Neural cell (in vitro differentiated cells): ENCODE results near the gene CBLB. TPM values are rescaled to one million over a fixed set of nuclear protein-coding genes. Genes with fewer than 3 reads are reported as not detected.

Source experiments
- H2AFZ ChIP-seq: fragments of 200-600, 300-800 bp; sonication (generic), shearing (Covaris generic); 2 replicates; pipeline ENCODE4 v1.6.0; 2014; ENCODE audit warnings: low read depth, mild to moderate bottlenecking, antibody characterized with exemption, low read length, moderate library complexity
- H3F3A ChIP-seq: fragments of 200-600 bp; shearing (Covaris generic); 2 replicates; pipeline ENCODE4 v1.6.1; 2016; ENCODE audit warnings: mild to moderate bottlenecking, moderate library complexity, mixed read lengths, antibody characterized with exemption, low read length; ENCODE audit not compliant: insufficient read depth, poor library complexity, severe bottlenecking
- H3K27ac ChIP-seq: fragments of 200-600, 300-800 bp; sonication (generic), shearing (Covaris generic); 2 replicates; pipeline ENCODE4 v1.5.1; 2014; ENCODE audit warnings: mild to moderate bottlenecking, low read length, moderate library complexity
- H3K27me3 ChIP-seq: fragments of 300-800, 200-600 bp; sonication (generic), shearing (Covaris generic); 2 replicates; pipeline ENCODE4 v1.6.0; 2014; ENCODE audit warnings: mild to moderate bottlenecking, low read depth, low read length, moderate library complexity; ENCODE audit not compliant: insufficient read depth
- H3K36me3 ChIP-seq: fragments of 300-800, 200-600 bp; sonication (generic), shearing (Covaris generic); 2 replicates; pipeline ENCODE4 v1.5.1; 2014; ENCODE audit warnings: mild to moderate bottlenecking, antibody characterized with exemption, low read length, moderate library complexity; ENCODE audit not compliant: insufficient read depth
- H3K4me2 ChIP-seq: fragments of 300-800, 200-600 bp; sonication (generic), shearing (Covaris generic); 2 replicates; pipeline ENCODE4 v1.6.0; 2014; ENCODE audit warnings: mild to moderate bottlenecking, low read length
- H3K4me3 ChIP-seq: fragments of 300-800, 200-600 bp; sonication (generic), shearing (Covaris generic); 2 replicates; pipeline ENCODE4 v1.5.1; 2014; ENCODE audit warnings: mild to moderate bottlenecking, low read length, moderate library complexity
- H3K79me2 ChIP-seq: fragments of 200-600 bp; shearing (Covaris generic); replicated peaks from 2 replicates; pipeline ENCODE4 v1.6.0; 2014; ENCODE audit warnings: mild to moderate bottlenecking, low read length, moderate library complexity; ENCODE audit not compliant: insufficient read depth
- H3K9ac ChIP-seq: fragments of 300-800, 200-600 bp; sonication (generic), shearing (Covaris generic); 2 replicates; pipeline ENCODE4 v1.6.1; 2016; ENCODE audit warnings: mild to moderate bottlenecking, low read length, mixed read lengths
- H3K9me2 ChIP-seq: fragments of 200-600 bp; shearing (Covaris generic); 2 replicates; pipeline ENCODE4 v1.6.1; 2016; ENCODE audit warnings: mild to moderate bottlenecking, low read length, mixed read lengths; ENCODE audit not compliant: insufficient read depth
- H3K9me3 ChIP-seq: fragments of 200-600, 300-800 bp; sonication (generic), shearing (Covaris generic); 2 replicates; pipeline ENCODE4 v1.6.1; 2016; ENCODE audit warnings: mild to moderate bottlenecking, mixed run types, low read length, moderate library complexity, mixed read lengths
- H4K20me1 ChIP-seq: fragments of 200-600 bp; shearing (Covaris generic); 2 replicates; pipeline ENCODE4 v1.6.1; 2016; ENCODE audit warnings: mild to moderate bottlenecking, mixed run types; ENCODE audit not compliant: insufficient read depth
- CTCF ChIP-seq: fragments of 450-650 bp; IDR thresholded peaks from 2 replicates; pipeline ENCODE4 v1.5.1; 2014; ENCODE audit warnings: antibody characterized with exemption, mild to moderate bottlenecking, moderate library complexity; ENCODE audit not compliant: poor library complexity, severe bottlenecking
- EP300 ChIP-seq: fragments of 450-650 bp; conservative IDR thresholded peaks from 2 replicates; pipeline ENCODE4 v1.6.1; 2014; ENCODE audit warnings: antibody characterized with exemption, mild to moderate bottlenecking, moderate library complexity; ENCODE audit not compliant: poor library complexity, severe bottlenecking
- EZH2 ChIP-seq: fragments of 200-600, 300-800 bp; shearing (Covaris generic), sonication (generic); IDR thresholded peaks from 2 replicates; pipeline ENCODE4 v1.6.1; 2014; ENCODE audit warnings: antibody characterized with exemption, low read length, borderline replicate concordance, mild to moderate bottlenecking; ENCODE audit not compliant: insufficient read depth, poor library complexity, severe bottlenecking
- MXI1 ChIP-seq: fragments of 450-650 bp; conservative IDR thresholded peaks from 2 replicates; pipeline ENCODE4 v1.6.1; 2014; ENCODE audit warnings: antibody characterized with exemption, mild to moderate bottlenecking; ENCODE audit not compliant: poor library complexity, severe bottlenecking
- POLR2AphosphoS5 ChIP-seq: IDR thresholded peaks from 2 replicates; pipeline ENCODE4 v1.6.1; 2012
- RAD21 ChIP-seq: fragments of 450-650 bp; conservative IDR thresholded peaks from 2 replicates; pipeline ENCODE4 v1.6.1; 2014; ENCODE audit warnings: antibody characterized with exemption, mild to moderate bottlenecking, moderate library complexity
- SMC3 ChIP-seq: fragments of 450-650 bp; conservative IDR thresholded peaks from 2 replicates; pipeline ENCODE4 v1.6.1; 2014; ENCODE audit warnings: antibody characterized with exemption, mild to moderate bottlenecking, moderate library complexity; ENCODE audit not compliant: poor library complexity
- TAF1 ChIP-seq: IDR thresholded peaks from 2 replicates; pipeline ENCODE4 v1.6.1; 2012; ENCODE audit warnings: low read depth
- polyA plus RNA-seq: library from polyadenylated mRNA; depleted of rRNA; stranded (reverse); fragments of >200 nt; gene quantifications from 2 replicates; pipeline ENCODE4 v1.2.3, GENCODE V29; 2014
- TF ChIP-seq, protein P1 (sequence below): IDR thresholded peaks from 2 replicates; pipeline ENCODE4 v1.6.1; 2012; ENCODE audit warnings: borderline replicate concordance

Gene CBLB
- polyA plus RNA-seq, 1 donor from 2014 or later: 36.4 TPM

DNA sequence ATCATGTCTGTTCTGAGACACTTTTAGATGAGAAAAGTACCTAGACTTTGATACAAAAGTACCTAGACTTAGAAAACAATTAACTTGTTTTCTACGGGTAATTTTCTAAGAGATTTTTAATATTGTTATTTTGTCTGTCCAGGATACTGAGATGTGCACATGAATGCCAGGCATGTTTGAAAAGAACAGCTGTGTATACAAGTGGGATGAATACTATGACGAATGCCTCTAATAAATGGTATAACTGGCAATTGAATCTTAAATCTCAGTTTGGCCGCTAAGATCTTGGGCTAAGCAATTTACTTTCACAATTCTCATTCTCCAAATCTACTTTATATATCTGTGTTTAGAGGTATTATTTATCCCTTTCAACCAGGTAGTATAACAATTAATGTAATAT lies 207.4 kb downstream of the CBLB start:
- peaks cover 10% of the 10 kb centered on the region for H3K36me3 ChIP-seq
- no peaks in the 10 kb centered on the region for H3K27me3 ChIP-seq
- no peaks in the 10 kb centered on the region for H3F3A ChIP-seq
- no peak overlapping the region for H2AFZ ChIP-seq
- H3K9me3 ChIP-seq: no peaks in the 10 kb centered on the region
- H3K9me2 ChIP-seq: no peaks in the 10 kb centered on the region
- H3K4me3 ChIP-seq: no peak overlapping the region
- H3K9ac ChIP-seq: no peak overlapping the region
- H3K27ac ChIP-seq: no peak overlapping the region
- H3K4me2 ChIP-seq: no peak overlapping the region
- TF ChIP-seq RAD21: no peak
- TF ChIP-seq CTCF: no peak
- TF ChIP-seq EP300: no peak
- no peaks in the 10 kb centered on the region for H4K20me1 ChIP-seq
- peaks cover 3% of the 10 kb centered on the region for H3K79me2 ChIP-seq

DNA sequence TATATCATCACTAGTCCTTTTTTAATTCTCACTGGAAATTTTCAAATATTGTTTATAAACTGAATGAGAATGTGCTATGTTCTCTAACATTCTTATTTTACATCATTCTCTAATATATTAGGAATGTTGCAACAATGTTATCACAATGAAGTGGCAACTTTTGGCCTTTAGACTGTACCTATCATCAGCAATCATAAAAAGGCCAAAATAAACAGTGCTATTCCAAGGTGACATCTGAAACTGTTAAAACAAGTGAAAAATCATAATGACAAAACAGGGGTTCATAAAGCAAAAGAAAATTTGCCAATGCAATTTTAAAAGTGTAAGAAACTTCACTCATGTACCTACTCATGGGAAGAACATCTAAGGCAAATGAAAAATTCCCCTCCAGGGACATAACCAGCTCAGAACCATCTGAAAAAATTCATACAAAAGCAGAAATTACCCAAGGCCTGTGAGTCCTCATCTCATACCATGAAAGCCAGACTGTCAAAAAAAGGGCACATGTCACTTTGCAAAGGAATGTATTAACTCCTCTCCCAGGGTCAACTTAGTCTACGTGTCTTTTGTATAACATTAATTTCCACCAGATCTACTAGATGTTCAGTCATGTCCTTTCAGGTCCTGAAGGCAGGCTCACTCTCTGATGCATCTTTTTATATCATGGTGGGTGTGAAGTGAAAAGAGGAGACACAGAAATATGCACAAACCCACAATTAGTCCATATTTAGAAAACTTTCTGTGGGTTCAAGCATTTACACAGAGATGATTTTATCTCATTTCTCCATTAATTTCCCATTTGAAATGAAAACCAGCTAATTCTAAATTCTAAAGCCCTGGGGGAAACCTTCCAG lies 211.9 kb downstream of the CBLB start:
- Histone ChIP-seq H3F3A (no peaks in the 10 kb centered on the region), H3K9me2 (no peaks in the 10 kb centered on the region), H2AFZ (no peak overlapping the region), H3K4me3 (no peak overlapping the region), H3K9ac (no peak overlapping the region), H3K27me3 (no peaks in the 10 kb centered on the region), H3K4me2 (no peak overlapping the region), H4K20me1 (no peaks in the 10 kb centered on the region), H3K27ac (no peak overlapping the region), H3K36me3 (peaks cover 2% of the 10 kb centered on the region), H3K79me2 (no peaks in the 10 kb centered on the region), H3K9me3 (no peaks in the 10 kb centered on the region)
- TF ChIP-seq MXI1 (no peak), CTCF (no peak), POLR2AphosphoS5 (no peak), EZH2 (no peak), EP300 (no peak), TAF1 (no peak), RAD21 (no peak), SMC3 (no peak)
- TF ChIP-seq, protein P1, sequence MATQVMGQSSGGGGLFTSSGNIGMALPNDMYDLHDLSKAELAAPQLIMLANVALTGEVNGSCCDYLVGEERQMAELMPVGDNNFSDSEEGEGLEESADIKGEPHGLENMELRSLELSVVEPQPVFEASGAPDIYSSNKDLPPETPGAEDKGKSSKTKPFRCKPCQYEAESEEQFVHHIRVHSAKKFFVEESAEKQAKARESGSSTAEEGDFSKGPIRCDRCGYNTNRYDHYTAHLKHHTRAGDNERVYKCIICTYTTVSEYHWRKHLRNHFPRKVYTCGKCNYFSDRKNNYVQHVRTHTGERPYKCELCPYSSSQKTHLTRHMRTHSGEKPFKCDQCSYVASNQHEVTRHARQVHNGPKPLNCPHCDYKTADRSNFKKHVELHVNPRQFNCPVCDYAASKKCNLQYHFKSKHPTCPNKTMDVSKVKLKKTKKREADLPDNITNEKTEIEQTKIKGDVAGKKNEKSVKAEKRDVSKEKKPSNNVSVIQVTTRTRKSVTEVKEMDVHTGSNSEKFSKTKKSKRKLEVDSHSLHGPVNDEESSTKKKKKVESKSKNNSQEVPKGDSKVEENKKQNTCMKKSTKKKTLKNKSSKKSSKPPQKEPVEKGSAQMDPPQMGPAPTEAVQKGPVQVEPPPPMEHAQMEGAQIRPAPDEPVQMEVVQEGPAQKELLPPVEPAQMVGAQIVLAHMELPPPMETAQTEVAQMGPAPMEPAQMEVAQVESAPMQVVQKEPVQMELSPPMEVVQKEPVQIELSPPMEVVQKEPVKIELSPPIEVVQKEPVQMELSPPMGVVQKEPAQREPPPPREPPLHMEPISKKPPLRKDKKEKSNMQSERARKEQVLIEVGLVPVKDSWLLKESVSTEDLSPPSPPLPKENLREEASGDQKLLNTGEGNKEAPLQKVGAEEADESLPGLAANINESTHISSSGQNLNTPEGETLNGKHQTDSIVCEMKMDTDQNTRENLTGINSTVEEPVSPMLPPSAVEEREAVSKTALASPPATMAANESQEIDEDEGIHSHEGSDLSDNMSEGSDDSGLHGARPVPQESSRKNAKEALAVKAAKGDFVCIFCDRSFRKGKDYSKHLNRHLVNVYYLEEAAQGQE: no peak
